Gastroesophageal sphincter (tissue), 3 donors: Measurements from ENCODE around the gene ZDHHC6.

Source experiments
- CTCF ChIP-seq, 4 experiments: fragments of 200-600 bp in 2 of 4; fragments of 450-650 bp in 2 of 4; sonication (generic) in 1 of 4; IDR thresholded peaks; one replicate each; pipeline ENCODE4 v1.5.1; 2017 to 2019; ENCODE audit warnings: antibody characterized with exemption in 4 of 4, mild to moderate bottlenecking in 2 of 4, moderate library complexity in 2 of 4
- POLR2A ChIP-seq, 2 donors: fragments of 450-650 bp; IDR thresholded peaks; one replicate each; pipeline ENCODE4 v1.6.1; 2017; ENCODE audit warnings: antibody characterized with exemption in 2 of 2, mild to moderate bottlenecking in 2 of 2, moderate library complexity in 1 of 2
- POLR2AphosphoS5 ChIP-seq: sonication (generic); formaldehyde crosslinking; IDR thresholded peaks from one replicate; pipeline ENCODE4 v1.6.1; 2017; ENCODE audit warnings: antibody characterized with exemption

GRCh38 chr10:112465299-112465883 lies 18.7 kb upstream of the ZDHHC6 start:
- no peak for TF ChIP-seq CTCF (IDR thresholded peaks at IDR 0.05)
- no peak for TF ChIP-seq POLR2AphosphoS5
- TF ChIP-seq POLR2A (IDR thresholded peaks at IDR 0.05) = no peak
